DOHH2 (cell line): ENCODE data around the gene PRR11.

ENCODE experiments used
- H3F3A ChIP-seq: fragments of 200-600 bp; sonication (generic), shearing (Covaris generic); 2 replicates; pipeline ENCODE4 v1.6.0; 2016; ENCODE audit warnings: antibody characterized with exemption, mild to moderate bottlenecking; ENCODE audit not compliant: control insufficient read depth, insufficient read depth
- H3K27ac ChIP-seq: fragments of 200-600 bp; sonication (generic); 2 replicates; pipeline ENCODE4 v1.5.1; 2014; ENCODE audit warnings: low read depth, mild to moderate bottlenecking, low read length, moderate library complexity
- H3K27me3 ChIP-seq: fragments of 200-600 bp; sonication (generic); 2 replicates; pipeline ENCODE4 v1.6.1; 2014; ENCODE audit warnings: mild to moderate bottlenecking, low read length, mixed read lengths; ENCODE audit not compliant: control insufficient read depth
- H3K36me3 ChIP-seq: fragments of 200-600 bp; sonication (generic); 2 replicates; pipeline ENCODE4 v1.6.1; 2014; ENCODE audit warnings: mild to moderate bottlenecking, low read length, moderate library complexity, mixed read lengths; ENCODE audit not compliant: control insufficient read depth
- H3K4me1 ChIP-seq: fragments of 200-600 bp; sonication (generic); 2 replicates; pipeline ENCODE4 v1.6.1; 2014; ENCODE audit warnings: mild to moderate bottlenecking, low read length, mixed read lengths; ENCODE audit not compliant: control insufficient read depth
- H3K4me2 ChIP-seq: fragments of 200-600 bp; sonication (generic); 2 replicates; pipeline ENCODE4 v1.6.0; 2014; ENCODE audit warnings: mild to moderate bottlenecking, low read length, moderate library complexity
- H3K4me3 ChIP-seq: fragments of 200-600 bp; sonication (generic); 2 replicates; pipeline ENCODE4 v1.5.1; 2014; ENCODE audit warnings: mild to moderate bottlenecking, low read length, mixed read lengths
- H3K79me2 ChIP-seq: fragments of 200-600 bp; sonication (generic); 2 replicates; pipeline ENCODE4 v1.6.1; 2014; ENCODE audit warnings: mild to moderate bottlenecking, low read length, mixed read lengths; ENCODE audit not compliant: control insufficient read depth
- H3K9me2 ChIP-seq: fragments of 200-600 bp; sonication (generic); replicated peaks from 2 replicates; pipeline ENCODE4 v1.6.1; 2014; ENCODE audit warnings: mild to moderate bottlenecking, low read length, mixed read lengths; ENCODE audit not compliant: control insufficient read depth
- H3K9me3 ChIP-seq: fragments of 200-600 bp; sonication (generic); 2 replicates; pipeline ENCODE4 v1.6.1; 2014; ENCODE audit warnings: antibody characterized with exemption, low read length, mixed read lengths; ENCODE audit not compliant: control insufficient read depth, insufficient read depth
- H4K20me1 ChIP-seq: fragments of 200-600 bp; sonication (generic); 2 replicates; pipeline ENCODE4 v1.6.0; 2014; ENCODE audit warnings: low read depth, mild to moderate bottlenecking, antibody characterized with exemption, low read length, moderate library complexity; ENCODE audit not compliant: control insufficient read depth, insufficient read depth
- EZH2phosphoT487 ChIP-seq: fragments of 200-600 bp; sonication (generic); IDR thresholded peaks from 2 replicates; pipeline ENCODE4 v1.6.1; 2017; ENCODE audit warnings: borderline replicate concordance, mild to moderate bottlenecking, antibody characterized with exemption, low read length, moderate library complexity, mixed read lengths
- TF ChIP-seq, protein P1 (sequence below): fragments of 200-600 bp; sonication (generic); IDR thresholded peaks from one replicate; pipeline ENCODE4 v1.5.1; 2014; ENCODE audit warnings: antibody characterized with exemption, mild to moderate bottlenecking, low read depth, low read length; ENCODE audit not compliant: poor library complexity, severe bottlenecking

The PRR11 gene

DNA sequence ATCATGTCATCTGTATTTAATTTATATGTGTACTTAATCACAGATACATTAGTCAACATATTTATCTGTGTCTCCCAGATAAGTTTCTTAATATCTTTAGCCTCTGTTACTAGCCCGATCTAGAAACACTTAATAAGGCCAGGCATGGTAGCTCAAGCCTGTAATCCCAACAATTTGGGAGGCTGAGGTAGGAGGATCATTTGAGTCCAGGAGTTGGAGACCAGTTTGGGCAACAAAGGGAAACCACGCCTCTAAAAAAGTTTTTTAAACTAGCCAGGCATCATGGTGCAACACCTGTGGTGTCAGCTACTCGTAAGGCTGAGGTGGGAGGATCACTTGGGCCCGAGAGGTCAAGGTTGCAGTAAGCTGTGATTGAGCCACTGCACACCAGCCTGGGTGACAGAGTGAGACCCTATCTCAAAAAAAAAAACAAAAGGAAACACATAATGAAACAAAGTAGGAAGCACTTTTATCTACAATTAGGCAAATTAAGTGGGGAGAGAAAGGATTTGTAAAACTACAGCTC is 9.9 kb upstream of the PRR11 start:
- Histone ChIP-seq H3K27ac (no peak overlapping the region), H3K36me3 (peaks cover 34% of the 10 kb centered on the region), H4K20me1 (peaks cover 9% of the 10 kb centered on the region; the same call in 1 of the 2 replicates), H3K9me3 (no peaks in the 10 kb centered on the region), H3K4me3 (no peak overlapping the region), H3K4me2 (no peak overlapping the region), H3K9me2 (no peaks in the 10 kb centered on the region), H3K79me2 (peaks cover 99% of the 10 kb centered on the region), H3K27me3 (no peaks in the 10 kb centered on the region), H3K4me1 (0 out of 2 replicates have a peak, but pooled peaks cover 4% of the 10 kb centered on the region), H3F3A (no peaks in the 10 kb centered on the region)
- TF ChIP-seq, protein P1, sequence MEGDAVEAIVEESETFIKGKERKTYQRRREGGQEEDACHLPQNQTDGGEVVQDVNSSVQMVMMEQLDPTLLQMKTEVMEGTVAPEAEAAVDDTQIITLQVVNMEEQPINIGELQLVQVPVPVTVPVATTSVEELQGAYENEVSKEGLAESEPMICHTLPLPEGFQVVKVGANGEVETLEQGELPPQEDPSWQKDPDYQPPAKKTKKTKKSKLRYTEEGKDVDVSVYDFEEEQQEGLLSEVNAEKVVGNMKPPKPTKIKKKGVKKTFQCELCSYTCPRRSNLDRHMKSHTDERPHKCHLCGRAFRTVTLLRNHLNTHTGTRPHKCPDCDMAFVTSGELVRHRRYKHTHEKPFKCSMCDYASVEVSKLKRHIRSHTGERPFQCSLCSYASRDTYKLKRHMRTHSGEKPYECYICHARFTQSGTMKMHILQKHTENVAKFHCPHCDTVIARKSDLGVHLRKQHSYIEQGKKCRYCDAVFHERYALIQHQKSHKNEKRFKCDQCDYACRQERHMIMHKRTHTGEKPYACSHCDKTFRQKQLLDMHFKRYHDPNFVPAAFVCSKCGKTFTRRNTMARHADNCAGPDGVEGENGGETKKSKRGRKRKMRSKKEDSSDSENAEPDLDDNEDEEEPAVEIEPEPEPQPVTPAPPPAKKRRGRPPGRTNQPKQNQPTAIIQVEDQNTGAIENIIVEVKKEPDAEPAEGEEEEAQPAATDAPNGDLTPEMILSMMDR, result no peak
- no peak for TF ChIP-seq EZH2phosphoT487

GRCh38 chr17:59149051-59149450 is 6.5 kb upstream of the PRR11 start:
- H3K36me3 ChIP-seq, result peaks cover 41% of the 10 kb centered on the region
- H3K27ac ChIP-seq, result no peak overlapping the region
- H4K20me1 ChIP-seq, result peaks cover 7% of the 10 kb centered on the region; the same call in 1 of the 2 replicates
- H3K4me1 ChIP-seq, result peaks cover 31% of the 10 kb centered on the region
- H3K4me2 ChIP-seq, result no peak overlapping the region
- no peaks in the 10 kb centered on the region for H3K9me3 ChIP-seq
- H3F3A ChIP-seq, result no peaks in the 10 kb centered on the region
- no peak overlapping the region for H3K4me3 ChIP-seq
- no peaks in the 10 kb centered on the region for H3K27me3 ChIP-seq
- peaks cover 100% of the 10 kb centered on the region for H3K79me2 ChIP-seq
- no peaks in the 10 kb centered on the region for H3K9me2 ChIP-seq
- TF ChIP-seq, protein P1, result no peak
- TF ChIP-seq EZH2phosphoT487, result no peak

- no peaks in the 10 kb centered on the region for H3F3A ChIP-seq
- peaks cover 100% of the 10 kb centered on the region for H3K79me2 ChIP-seq
- no peak overlapping the region for H3K4me3 ChIP-seq
- no peaks in the 10 kb centered on the region for H3K9me2 ChIP-seq
- no peak overlapping the region for H3K27ac ChIP-seq
- no peaks in the 10 kb centered on the region for H3K27me3 ChIP-seq
- H4K20me1 ChIP-seq, result 0 out of 2 replicates have a peak, but pooled peaks cover 7% of the 10 kb centered on the region
- H3K36me3 ChIP-seq, result peaks cover 37% of the 10 kb centered on the region
- TF ChIP-seq, protein P1, result no peak
- TF ChIP-seq EZH2phosphoT487, result no peak
- H3K9me3 ChIP-seq, result no peaks in the 10 kb centered on the region
- H3K4me2 ChIP-seq, result no peak overlapping the region
- peaks cover 31% of the 10 kb centered on the region for H3K4me1 ChIP-seq
Observed at GRCh38 chr17:59149841-59150511, 5.6 kb upstream of the PRR11 start.
